K562 (cell line): ENCODE data around the gene HOXB4. TPM values are rescaled to one million over a fixed set of nuclear protein-coding genes. Genes with fewer than 3 reads are reported as not detected.
A peak's percentile ranks its signal among the peaks of the same experiment; 100 is the strongest.

Experiments
- CHD7 ChIP-seq: fragments of 200-600 bp; sonication (generic); IDR thresholded peaks from one replicate; pipeline ENCODE4 v1.6.1; 2012; ENCODE audit warnings: mild to moderate bottlenecking, low read depth, low read length, inconsistent platforms
- KDM2B ChIP-seq: fragments of 250-450 bp; sonication (Bioruptor Pico); IDR thresholded peaks from 2 replicates; pipeline ENCODE4 v1.8.0; 2021; ENCODE audit warnings: mild to moderate bottlenecking, moderate library complexity
- STAT6 ChIP-seq: sonication (generic); formaldehyde crosslinking; IDR thresholded peaks from 2 replicates; pipeline ENCODE4 v1.8.1; 2023; ENCODE audit warnings: mild to moderate bottlenecking, missing genetic modification reagents
- ZBTB2 ChIP-seq: fragments of 450-650 bp; IDR thresholded peaks from 2 replicates; pipeline ENCODE4 v1.6.1; 2016; ENCODE audit warnings: antibody characterized with exemption
- polyA plus RNA-seq, 8 experiments: library from polyadenylated mRNA; depleted of rRNA in 4 of 8; stranded (reverse) in 5 of 8; unstranded in 3 of 8; fragments of >200 nt; fragmentation: Nextera tagmentation in 2 of 8; fragmentation: Illumina TruSeq in 1 of 8; extraction: Ambion mirVana in 2 of 8; extraction: Trizol in 1 of 8; gene quantifications; 2 replicates each; pipeline versions ENCODE4 v1.2.1 to v1.2.3, GENCODE V29; 2011 to 2014; ENCODE audit warnings: inconsistent platforms in 1 of 8, missing spikeins in 1 of 8
- total RNA-seq, 7 experiments: library from RNA; depleted of rRNA in 6 of 7; stranded (reverse); fragments of >200 nt in 6 of 7; fragmentation: Illumina TruSeq in 2 of 7; extraction: Trizol in 2 of 7; gene quantifications; 2 replicates each; pipeline versions ENCODE4 v1.2.1 to v1.2.3, GENCODE V29; 2011 to 2021; ENCODE audit warnings: low replicate concordance in 1 of 7

Gene HOXB4
- total and polyA plus RNA-seq, 9 of the 15 experiments (the other 6 are each of a cell fraction or from before 2014, with no cell fraction given), result 1.6 to 34.9 (median 14.9) TPM

- TF ChIP-seq CHD7 (no peak), KDM2B (CRISPR knock-in tag) (no peak), STAT6 (CRISPR knock-in tag) (no peak), ZBTB2 (0 out of 2 replicates have a peak, but pooled peaks have one; percentile 23)
These were observed 22.6 kb downstream of the HOXB4 start (continued) for GRCh38 chr17:48555258-48556228.
